Hypothalamus (tissue), 51 donors: Measurements from ENCODE around the gene NKX2-2.

Experiments
- DNase-seq, 51 donors: peaks; one replicate each; lab custom pipeline; 2025; lab: John Stamatoyannopoulos, UW

NKX2-2 gene

DNA sequence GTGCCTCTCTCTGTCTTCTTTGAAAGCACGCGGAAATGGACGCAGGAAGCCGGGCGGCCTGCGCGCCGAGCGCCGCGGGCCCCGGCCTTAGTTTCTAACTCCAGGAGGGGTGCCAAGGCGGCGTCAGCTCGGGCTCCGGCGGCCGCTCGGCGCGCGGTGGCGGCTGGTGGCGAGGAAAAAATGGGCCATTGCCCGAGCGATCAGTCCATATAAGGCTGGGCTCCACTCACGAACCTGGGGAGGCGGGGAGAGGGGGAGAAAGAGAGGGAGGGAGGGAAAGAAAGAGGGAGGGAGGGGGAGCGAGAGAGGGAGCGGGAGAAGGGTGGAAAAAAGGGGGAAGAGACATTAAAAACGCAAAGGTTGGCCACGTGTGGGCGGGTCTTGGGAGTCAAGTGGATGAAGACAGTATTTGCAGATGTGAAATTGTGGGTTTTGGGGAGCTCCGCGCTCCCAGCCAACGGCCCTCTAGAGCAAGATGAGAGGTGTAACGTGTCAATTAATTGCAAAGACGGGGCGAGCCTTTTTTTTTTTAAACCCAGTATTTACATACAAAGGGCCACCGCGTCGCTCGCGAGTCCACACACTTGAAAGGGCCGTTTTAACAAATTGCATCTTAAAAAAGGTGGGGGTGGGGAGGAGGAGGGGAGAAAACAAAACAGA, at the start of gene NKX2-2:
TSS of gene NKX2-2 (minus strand) at position 184 of the 660 bp plus-strand sequence. CDS start 395 bp downstream, outside the sequence.
- peak in 43 of 51 donors; percentile 40 to 88 (median 72) for DNase-seq

- no peak for DNase-seq
These were observed 48.8 kb upstream of the NKX2-2 start for GRCh38 chr20:21562656-21563055.

DNA sequence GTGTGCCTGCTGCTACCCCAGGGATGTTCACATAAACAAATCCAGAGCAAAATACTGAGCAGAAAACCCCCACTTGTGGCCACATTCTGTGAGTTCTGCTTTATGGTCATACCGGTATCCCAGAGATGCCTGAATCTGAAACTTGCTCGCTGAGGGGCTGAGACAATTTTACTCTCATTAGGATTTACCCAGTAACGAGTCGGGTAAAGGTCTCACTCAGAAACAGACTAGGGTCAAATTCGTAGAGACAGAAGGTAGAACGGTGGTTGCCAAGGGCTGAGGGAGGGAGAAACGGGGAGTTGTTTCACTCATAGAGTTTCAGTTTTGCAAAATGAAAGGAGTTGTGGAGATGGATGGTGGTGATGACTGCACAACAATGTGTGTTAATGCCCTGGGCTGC, 45.4 kb upstream of the NKX2-2 start:
- no peak for DNase-seq

- no peak for DNase-seq
These were observed 43.6 kb upstream of the NKX2-2 start for GRCh38 chr20:21557241-21558020.

DNA sequence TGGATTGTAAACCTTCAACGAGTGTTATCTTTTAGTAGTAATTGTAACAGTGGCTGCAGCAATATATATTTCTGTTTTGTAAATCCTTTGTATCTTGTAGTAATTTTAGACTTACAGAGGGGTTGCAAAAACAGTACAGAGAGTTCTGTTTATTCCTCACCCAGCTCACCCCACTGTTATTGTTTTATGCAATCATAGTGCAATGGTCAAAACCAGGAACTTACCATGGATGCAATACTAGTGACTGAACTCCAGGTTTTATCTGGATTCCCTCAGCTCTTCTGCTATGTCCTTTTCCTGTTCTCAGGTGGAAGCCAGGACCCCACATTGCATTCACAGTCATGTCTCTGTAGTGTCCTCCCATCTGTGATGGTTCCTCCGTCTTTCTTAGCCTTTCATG, 42.5 kb upstream of the NKX2-2 start:
- DNase-seq: no peak

DNA sequence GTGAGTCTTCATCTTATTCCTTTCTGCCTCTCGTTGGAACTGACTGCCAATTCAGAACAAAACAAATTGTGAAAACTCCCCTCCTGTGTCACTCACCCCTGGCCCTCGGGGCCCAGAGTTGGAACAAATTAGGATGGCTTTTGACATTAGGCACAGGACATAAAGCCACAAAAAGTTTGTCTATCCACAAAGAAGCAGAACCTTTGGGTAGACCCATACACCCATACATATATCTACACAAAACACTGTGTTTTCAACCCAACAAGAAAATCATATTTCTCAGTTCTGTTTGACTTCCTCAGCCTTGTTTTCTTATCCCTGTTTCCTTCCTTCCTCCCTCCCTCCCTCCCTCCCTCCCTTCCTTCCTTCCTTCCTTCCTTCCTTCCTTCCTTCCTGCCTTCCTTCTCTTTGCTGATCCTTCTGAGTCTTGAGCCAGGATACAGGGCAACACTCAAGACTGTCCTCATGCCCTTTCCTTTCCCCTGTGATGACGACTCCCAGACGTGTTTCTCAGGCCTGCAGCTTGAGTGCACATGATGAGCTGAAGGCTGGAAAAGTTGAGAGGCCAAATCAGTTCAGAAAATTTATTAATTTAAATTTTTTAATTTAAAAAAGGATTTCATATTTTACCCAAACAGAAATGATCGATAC, 41.7 kb upstream of the NKX2-2 start:
- DNase-seq: no peak

- peak in 15 of 51 donors; percentile 2 to 70 (median 9) for DNase-seq
These were observed 41.1 kb upstream of the NKX2-2 start for GRCh38 chr20:21554985-21555384.

DNA sequence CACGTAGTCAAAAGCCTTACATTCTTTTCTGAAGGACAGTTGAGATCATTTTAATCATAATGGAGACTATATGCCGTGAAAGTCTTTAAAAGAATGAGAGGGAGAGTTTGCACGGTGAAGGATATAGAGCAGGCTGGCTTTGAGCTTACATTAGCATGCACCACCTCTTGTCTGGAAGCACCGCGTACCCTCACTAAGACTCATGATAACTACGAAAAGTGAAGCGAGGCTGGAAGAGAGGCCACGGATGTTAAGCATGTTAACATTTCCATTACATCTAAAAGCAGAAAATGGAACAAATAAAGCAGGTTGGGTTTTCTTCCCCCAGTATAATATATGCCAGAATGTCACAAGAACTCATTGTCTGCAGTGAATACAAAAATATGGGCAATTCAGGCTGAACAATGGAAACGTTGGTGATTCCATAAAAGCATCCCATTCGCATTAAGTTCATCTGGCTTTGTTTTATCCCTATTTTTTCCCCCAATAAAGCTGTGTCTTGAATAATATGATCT, 40.6 kb upstream of the NKX2-2 start:
- DNase-seq: peak in 2 of 51 donors; percentile 17 to 70

GRCh38 chr20:21550587-21550986, 36.7 kb upstream of the NKX2-2 start:
- no peak for DNase-seq

GRCh38 chr20:21548390-21549035, 34.6 kb upstream of the NKX2-2 start:
- DNase-seq: no peak

GRCh38 chr20:21546355-21546754, 32.5 kb upstream of the NKX2-2 start:
- DNase-seq: no peak

DNA sequence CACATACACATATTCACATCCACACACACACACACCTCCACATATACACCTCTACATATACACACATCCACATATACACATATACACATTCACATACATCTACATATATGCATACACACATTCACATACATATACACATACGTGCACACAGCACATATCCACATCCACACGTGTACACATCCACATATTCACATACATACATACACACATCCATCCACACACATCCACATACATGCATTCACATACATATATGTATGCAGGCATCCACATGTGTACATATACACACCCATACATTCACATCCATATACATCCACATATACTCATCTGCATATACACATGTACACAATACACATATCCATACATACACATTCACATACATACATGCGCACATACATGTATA, 25.6 kb upstream of the NKX2-2 start:
- DNase-seq: no peak

- no peak for DNase-seq
These were observed 21.0 kb upstream of the NKX2-2 start for GRCh38 chr20:21534886-21535285.

- no peak for DNase-seq
These were observed 20.6 kb upstream of the NKX2-2 start for GRCh38 chr20:21534453-21534852.

- peak in 1 of 51 donors; percentile 39 for DNase-seq
These were observed 16.0 kb upstream of the NKX2-2 start for GRCh38 chr20:21529863-21530262.

DNA sequence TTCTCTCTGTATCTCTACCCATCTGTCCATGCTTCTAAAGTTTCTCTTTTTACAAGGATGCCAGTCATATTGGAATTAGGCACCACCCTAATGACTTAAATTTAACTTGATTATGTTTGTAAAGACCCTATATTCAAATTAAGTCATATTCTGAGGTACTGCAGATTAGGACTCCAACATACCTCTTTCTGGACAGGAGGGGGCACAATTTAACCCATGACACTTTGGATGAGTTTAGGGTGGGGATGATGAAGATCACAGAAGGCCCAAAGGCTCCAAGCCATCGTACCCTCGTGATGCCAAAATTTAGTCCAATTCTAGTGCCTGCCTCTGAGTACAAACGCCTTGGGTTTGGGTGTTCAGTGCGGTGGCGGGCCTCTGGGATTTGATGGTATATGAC, 15.0 kb upstream of the NKX2-2 start:
- DNase-seq: no peak

GRCh38 chr20:21527908-21528307, 14.0 kb upstream of the NKX2-2 start:
- DNase-seq: no peak

DNA sequence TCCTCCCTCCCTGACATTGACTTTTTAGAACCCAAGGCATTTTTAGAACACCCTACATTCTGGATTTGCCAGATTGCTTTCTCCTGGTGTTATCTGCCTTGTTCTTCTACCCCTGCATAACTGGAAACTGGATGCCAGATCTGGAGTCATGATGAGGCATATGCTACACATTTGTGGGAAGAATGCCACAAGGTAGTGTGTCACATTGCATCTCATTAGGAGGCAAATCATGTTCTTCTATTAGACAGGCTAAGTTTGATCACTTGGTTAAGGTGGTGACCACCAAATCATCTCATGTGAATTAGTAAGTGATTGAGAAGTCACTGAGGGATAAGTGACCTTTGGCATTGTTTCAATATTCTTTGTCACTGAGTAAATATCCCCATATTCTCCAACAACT, 12.9 kb upstream of the NKX2-2 start:
- no peak for DNase-seq

- DNase-seq: no peak
These were observed 10.0 kb upstream of the NKX2-2 start for GRCh38 chr20:21523895-21524294.

- DNase-seq: no peak
These were observed 9.5 kb upstream of the NKX2-2 start for GRCh38 chr20:21523281-21523868.
